Measurements from ENCODE around the gene WDR36. TPM values are rescaled to one million over a fixed set of nuclear protein-coding genes. Genes with fewer than 3 reads are reported as not detected.

Gene WDR36
- total and polyA plus RNA-seq, 4 donors, result 3.4 to 26.1 (median 11.0) TPM

DNA sequence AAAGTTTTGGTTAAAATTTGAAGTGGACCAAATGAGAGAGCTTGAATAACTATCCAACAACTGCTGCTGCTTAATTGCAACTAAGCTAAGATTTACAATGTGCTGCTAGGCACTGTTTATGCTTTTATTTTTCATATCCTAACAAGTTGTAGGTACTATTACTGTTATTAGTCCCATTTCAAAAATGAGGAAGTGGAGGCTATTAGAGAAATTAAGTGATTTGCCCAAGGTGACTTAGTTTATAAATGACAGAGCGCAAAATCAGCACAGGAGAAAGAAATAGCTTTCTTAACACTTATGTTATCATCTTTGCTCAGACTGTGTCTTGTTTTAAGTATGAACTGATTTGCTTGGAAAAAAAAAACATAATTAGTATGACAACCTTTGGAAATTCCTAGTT lies 23.1 kb downstream of the WDR36 start:
- DNase-seq (no peak), ATAC-seq (ENCODE audit: low FRiP score) (no peak)
- no peaks in the 10 kb centered on the region for H3K4me1 ChIP-seq (ENCODE audit: control insufficient read depth in 1 of 2, insufficient read depth in 2 of 2, low read length in 2 of 2)
- H3K36me3 ChIP-seq (ENCODE audit: control insufficient read depth in 1 of 2, insufficient read depth in 2 of 2, low read length in 1 of 2), result peaks cover 2 to 5% of the 10 kb centered on the region in 2 donors
- 97 to 99% methylated on average over 1 of the region's 1 CpG for WGBS, 2 donors
- no peaks in the 10 kb centered on the region for H3K27me3 ChIP-seq (ENCODE audit: control insufficient read depth in 1 of 2, insufficient read depth in 2 of 2, low read length in 1 of 2)
- no peak overlapping the region for H3K4me3 ChIP-seq (ENCODE audit: low read length in 2 of 2)
- H3K9me3 ChIP-seq (ENCODE audit: control insufficient read depth, low read length), result no peaks in the 10 kb centered on the region
- intact Hi-C loops (cut with DNase I), result no loop called here
- no peak overlapping the region for H3K27ac ChIP-seq (ENCODE audit: low read depth in 1 of 2, low read length in 2 of 2)

GRCh38 chr5:111116550-111116949 lies 24.4 kb downstream of the WDR36 start:
- H3K27ac ChIP-seq (ENCODE audit: low read depth in 1 of 2, low read length in 2 of 2), result no peak overlapping the region
- H3K4me1 ChIP-seq (ENCODE audit: control insufficient read depth in 1 of 2, insufficient read depth in 2 of 2, low read length in 2 of 2), result no peaks in the 10 kb centered on the region
- no peak for ATAC-seq (ENCODE audit: low FRiP score)
- 74 to 86% methylated on average over 1 of the region's 1 CpG for WGBS, 2 donors
- intact Hi-C loops (cut with DNase I), result no loop called here
- H3K27me3 ChIP-seq (ENCODE audit: control insufficient read depth in 1 of 2, insufficient read depth in 2 of 2, low read length in 1 of 2), result no peaks in the 10 kb centered on the region
- H3K4me3 ChIP-seq (ENCODE audit: low read length in 2 of 2), result no peak overlapping the region
- no peaks in the 10 kb centered on the region for H3K9me3 ChIP-seq (ENCODE audit: control insufficient read depth, low read length)
- H3K36me3 ChIP-seq (ENCODE audit: control insufficient read depth in 1 of 2, insufficient read depth in 2 of 2, low read length in 1 of 2), result peaks cover 2 to 5% of the 10 kb centered on the region in 2 donors
- DNase-seq, result no peak

GRCh38 chr5:111117136-111117535 lies 25.0 kb downstream of the WDR36 start:
- intact Hi-C loops (cut with DNase I), result no loop called here
- ATAC-seq (ENCODE audit: low FRiP score) (no peak), DNase-seq (no peak)
- 63 to 64% methylated on average over 1 of the region's 1 CpG for WGBS, 2 donors
- Histone ChIP-seq H3K9me3 (ENCODE audit: control insufficient read depth, low read length) (no peaks in the 10 kb centered on the region), H3K36me3 (ENCODE audit: control insufficient read depth in 1 of 2, insufficient read depth in 2 of 2, low read length in 1 of 2) (peaks cover 2 to 3% of the 10 kb centered on the region in 2 donors), H3K27ac (ENCODE audit: low read depth in 1 of 2, low read length in 2 of 2) (no peak overlapping the region), H3K27me3 (ENCODE audit: control insufficient read depth in 1 of 2, insufficient read depth in 2 of 2, low read length in 1 of 2) (no peaks in the 10 kb centered on the region), H3K4me3 (ENCODE audit: low read length in 2 of 2) (no peak overlapping the region), H3K4me1 (ENCODE audit: control insufficient read depth in 1 of 2, insufficient read depth in 2 of 2, low read length in 2 of 2) (no peaks in the 10 kb centered on the region)

GRCh38 chr5:111119221-111119620 lies 27.1 kb downstream of the WDR36 start:
- H3K9me3 ChIP-seq (ENCODE audit: control insufficient read depth, low read length), result no peaks in the 10 kb centered on the region
- intact Hi-C loops (cut with DNase I), result no loop called here
- H3K4me3 ChIP-seq (ENCODE audit: low read length in 2 of 2), result no peak overlapping the region
- H3K27me3 ChIP-seq (ENCODE audit: control insufficient read depth in 1 of 2, insufficient read depth in 2 of 2, low read length in 1 of 2), result no peaks in the 10 kb centered on the region
- peaks cover 3 to 6% of the 10 kb centered on the region in 2 donors for H3K36me3 ChIP-seq (ENCODE audit: control insufficient read depth in 1 of 2, insufficient read depth in 2 of 2, low read length in 1 of 2)
- no peak for DNase-seq
- WGBS, 2 donors, result 57 to 76% methylated on average over 2 of the region's 2 CpGs
- no peak for ATAC-seq (ENCODE audit: low FRiP score)
- H3K27ac ChIP-seq (ENCODE audit: low read depth in 1 of 2, low read length in 2 of 2), result no peak overlapping the region
- no peaks in the 10 kb centered on the region for H3K4me1 ChIP-seq (ENCODE audit: control insufficient read depth in 1 of 2, insufficient read depth in 2 of 2, low read length in 2 of 2)

DNA sequence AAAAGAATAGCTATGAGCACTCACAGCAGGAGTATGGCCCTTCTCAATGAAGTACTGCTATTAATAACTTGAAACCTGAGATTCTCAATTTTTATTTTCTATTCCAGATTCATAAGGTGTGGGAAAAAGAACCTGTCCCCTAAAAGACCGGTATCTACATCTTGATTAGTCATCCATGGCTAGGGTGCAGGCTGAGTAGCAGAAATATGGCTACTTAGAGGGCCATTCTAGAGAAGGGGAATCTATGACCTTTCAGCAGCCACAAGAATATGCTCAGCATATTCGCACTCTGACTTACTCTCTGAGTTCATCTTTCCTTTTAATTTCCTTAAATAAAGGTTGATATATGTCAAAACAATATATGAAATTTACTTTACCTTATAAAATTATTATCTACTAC lies 27.7 kb downstream of the WDR36 start:
- intact Hi-C loops (cut with DNase I), result no loop called here
- DNase-seq (no peak), ATAC-seq (ENCODE audit: low FRiP score) (no peak)
- H3K27me3 ChIP-seq (ENCODE audit: control insufficient read depth in 1 of 2, insufficient read depth in 2 of 2, low read length in 1 of 2), result no peaks in the 10 kb centered on the region
- no peaks in the 10 kb centered on the region for H3K9me3 ChIP-seq (ENCODE audit: control insufficient read depth, low read length)
- H3K36me3 ChIP-seq (ENCODE audit: control insufficient read depth in 1 of 2, insufficient read depth in 2 of 2, low read length in 1 of 2), result peaks cover 3 to 6% of the 10 kb centered on the region in 2 donors
- 94 to 95% methylated on average over 2 of the region's 2 CpGs for WGBS, 2 donors
- no peak overlapping the region for H3K27ac ChIP-seq (ENCODE audit: low read depth in 1 of 2, low read length in 2 of 2)
- H3K4me3 ChIP-seq (ENCODE audit: low read length in 2 of 2), result no peak overlapping the region
- no peaks in the 10 kb centered on the region for H3K4me1 ChIP-seq (ENCODE audit: control insufficient read depth in 1 of 2, insufficient read depth in 2 of 2, low read length in 2 of 2)

GRCh38 chr5:111120911-111121310 lies 28.8 kb downstream of the WDR36 start:
- ATAC-seq (ENCODE audit: low FRiP score) (no peak), DNase-seq (no peak)
- Histone ChIP-seq H3K27me3 (ENCODE audit: control insufficient read depth in 1 of 2, insufficient read depth in 2 of 2, low read length in 1 of 2) (no peaks in the 10 kb centered on the region), H3K36me3 (ENCODE audit: control insufficient read depth in 1 of 2, insufficient read depth in 2 of 2, low read length in 1 of 2) (peaks cover 3 to 9% of the 10 kb centered on the region in 2 donors), H3K4me1 (ENCODE audit: control insufficient read depth in 1 of 2, insufficient read depth in 2 of 2, low read length in 2 of 2) (no peaks in the 10 kb centered on the region), H3K4me3 (ENCODE audit: low read length in 2 of 2) (no peak overlapping the region), H3K9me3 (ENCODE audit: control insufficient read depth, low read length) (no peaks in the 10 kb centered on the region), H3K27ac (ENCODE audit: low read depth in 1 of 2, low read length in 2 of 2) (no peak overlapping the region)
- WGBS, 2 donors, result 91 to 94% methylated on average over 2 of the region's 2 CpGs
- intact Hi-C loops (cut with DNase I), result no loop called here

DNA sequence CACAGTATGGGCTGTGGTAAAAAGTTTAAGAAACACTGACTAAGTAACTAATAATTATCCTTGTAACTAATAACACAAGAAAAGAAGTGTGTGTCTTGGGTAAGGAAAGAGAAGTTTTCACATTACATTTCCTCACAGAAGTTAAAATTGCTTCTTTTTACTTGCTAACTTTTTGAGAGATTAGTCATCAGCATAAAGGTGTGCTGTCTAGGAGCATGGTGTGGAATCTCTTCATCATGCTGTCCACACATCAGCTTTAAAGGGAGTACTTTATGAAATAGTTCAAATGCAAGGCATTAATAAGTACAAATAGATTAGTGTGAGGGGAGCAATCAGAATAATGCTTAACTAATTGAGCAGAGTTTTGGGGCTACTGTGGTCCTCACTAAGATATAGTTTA lies 29.8 kb downstream of the WDR36 start:
- H3K27ac ChIP-seq (ENCODE audit: low read depth in 1 of 2, low read length in 2 of 2), result no peak overlapping the region
- H3K9me3 ChIP-seq (ENCODE audit: control insufficient read depth, low read length), result no peaks in the 10 kb centered on the region
- peaks cover 4 to 9% of the 10 kb centered on the region in 2 donors for H3K36me3 ChIP-seq (ENCODE audit: control insufficient read depth in 1 of 2, insufficient read depth in 2 of 2, low read length in 1 of 2)
- H3K4me3 ChIP-seq (ENCODE audit: low read length in 2 of 2), result no peak overlapping the region
- intact Hi-C loops (cut with DNase I), result no loop called here
- ATAC-seq (ENCODE audit: low FRiP score), result no peak
- DNase-seq, result no peak
- H3K27me3 ChIP-seq (ENCODE audit: control insufficient read depth in 1 of 2, insufficient read depth in 2 of 2, low read length in 1 of 2), result no peaks in the 10 kb centered on the region
- no peaks in the 10 kb centered on the region for H3K4me1 ChIP-seq (ENCODE audit: control insufficient read depth in 1 of 2, insufficient read depth in 2 of 2, low read length in 2 of 2)

GRCh38 chr5:111122398-111122797 lies 30.2 kb downstream of the WDR36 start:
- no peak for DNase-seq
- Histone ChIP-seq H3K27ac (ENCODE audit: low read depth in 1 of 2, low read length in 2 of 2) (no peak overlapping the region), H3K27me3 (ENCODE audit: control insufficient read depth in 1 of 2, insufficient read depth in 2 of 2, low read length in 1 of 2) (no peaks in the 10 kb centered on the region), H3K4me1 (ENCODE audit: control insufficient read depth in 1 of 2, insufficient read depth in 2 of 2, low read length in 2 of 2) (no peaks in the 10 kb centered on the region), H3K9me3 (ENCODE audit: control insufficient read depth, low read length) (no peaks in the 10 kb centered on the region), H3K4me3 (ENCODE audit: low read length in 2 of 2) (no peak overlapping the region), H3K36me3 (ENCODE audit: control insufficient read depth in 1 of 2, insufficient read depth in 2 of 2, low read length in 1 of 2) (peaks cover 3 to 11% of the 10 kb centered on the region in 2 donors)
- intact Hi-C loops (cut with DNase I), result no loop called here
- ATAC-seq (ENCODE audit: low FRiP score), result no peak
- WGBS, 2 donors, result 70 to 96% methylated on average over 2 of the region's 2 CpGs

DNA sequence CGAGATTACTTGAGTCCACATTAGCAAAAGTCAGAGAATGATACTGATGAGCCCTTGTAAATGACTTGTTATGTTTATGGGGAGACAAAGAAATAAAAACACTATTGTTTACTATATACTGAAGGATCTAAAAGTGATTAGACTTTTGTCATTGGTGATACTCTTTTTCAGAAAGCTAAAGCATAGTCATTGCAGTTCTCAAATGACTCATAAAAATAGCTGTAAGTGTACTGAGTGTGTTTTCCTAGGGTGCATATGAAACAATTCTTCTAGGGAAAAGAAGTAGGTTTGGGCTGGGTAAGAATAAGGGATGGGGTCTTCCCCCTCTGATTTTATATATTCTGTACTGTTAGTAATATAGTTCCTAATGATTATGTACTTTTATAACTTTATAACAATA lies 32.6 kb downstream of the WDR36 start:
- Histone ChIP-seq H3K36me3 (ENCODE audit: control insufficient read depth in 1 of 2, insufficient read depth in 2 of 2, low read length in 1 of 2) (peaks cover 5 to 12% of the 10 kb centered on the region in 2 donors), H3K9me3 (ENCODE audit: control insufficient read depth, low read length) (no peaks in the 10 kb centered on the region), H3K27me3 (ENCODE audit: control insufficient read depth in 1 of 2, insufficient read depth in 2 of 2, low read length in 1 of 2) (no peaks in the 10 kb centered on the region), H3K4me1 (ENCODE audit: control insufficient read depth in 1 of 2, insufficient read depth in 2 of 2, low read length in 2 of 2) (no peaks in the 10 kb centered on the region), H3K4me3 (ENCODE audit: low read length in 2 of 2) (no peak overlapping the region), H3K27ac (ENCODE audit: low read depth in 1 of 2, low read length in 2 of 2) (no peak overlapping the region)
- intact Hi-C loops (cut with DNase I), result no loop called here
- no peak for DNase-seq
- ATAC-seq (ENCODE audit: low FRiP score), result no peak
- 89 to 91% methylated on average over 1 of the region's 1 CpG for WGBS, 2 donors
